ENCODE measurements around the gene PAOX. TPM values are rescaled to one million over a fixed set of nuclear protein-coding genes. Genes with fewer than 3 reads are reported as not detected.

PAOX gene
- total and polyA plus RNA-seq, 2 of the 4 experiments (the other 2 are of a cell fraction): 3.8 to 4.5 TPM

- WGBS, 2 experiments (ENCODE audit: extremely low coverage in 2 of 2, insufficient read length in 1 of 2): 94% methylated on average over 2 of the region's 14 CpGs; no CpG with 5 or more reads in 1 of the 2 experiments
- CTCF ChIA-PET: no interaction called here
Observed at GRCh38 chr10:133354672-133355240, 24.3 kb upstream of the PAOX start.

More at GRCh38 chr10:133354672-133355240, 24.3 kb upstream of the PAOX start:
- H3K9me1 ChIP-seq (ENCODE audit: insufficient read depth, low read length): no peaks in the 10 kb centered on the region
- no peak for DNase-seq
- H2BK20ac ChIP-seq (ENCODE audit: low read depth, low read length): no peak overlapping the region
- H3K56ac ChIP-seq (ENCODE audit: extremely low read depth, insufficient read depth, low read length): no peak overlapping the region
- no peaks in the 10 kb centered on the region for H3K9me3 ChIP-seq (ENCODE audit: control insufficient read depth, insufficient read depth, low read length)
- no peak overlapping the region for H3K23ac ChIP-seq (ENCODE audit: low read depth, low read length)
- H3K9ac ChIP-seq (ENCODE audit: low read depth, low read length): no peak overlapping the region
- H3K4me2 ChIP-seq (ENCODE audit: low read depth, low read length): no peak overlapping the region
- H4K8ac ChIP-seq (ENCODE audit: low read depth in 2 of 2, low read length in 2 of 2): no peak overlapping the region
- H2BK120ac ChIP-seq (ENCODE audit: low read depth, low read length): no peak overlapping the region
- H4K5ac ChIP-seq (ENCODE audit: low read depth, low read length): no peak overlapping the region
- TF ChIP-seq NFE2L2 (IDR thresholded peaks at IDR 0.05; ENCODE audit: low read depth, low read length) (no peak), FOS (IDR thresholded peaks at IDR 0.05; ENCODE audit: low read depth, low read length) (no peak), RFX5 (IDR thresholded peaks at IDR 0.05; ENCODE audit: low read depth, low read length) (no peak), BHLHE40 (IDR thresholded peaks at IDR 0.05; ENCODE audit: low read depth, low read length) (no peak), USF2 (IDR thresholded peaks at IDR 0.05; ENCODE audit: low read depth, low read length) (no peak), MAZ (IDR thresholded peaks at IDR 0.05; ENCODE audit: borderline replicate concordance, low read depth, low read length) (no peak), CTCF (conservative IDR thresholded peaks at IDR 0.05; ENCODE audit: low read depth, low read length) (no peak), RAD21 (IDR thresholded peaks at IDR 0.05; ENCODE audit: low read length) (no peak), POLR2A (IDR thresholded peaks at IDR 0.05; ENCODE audit: low read depth, low read length) (no peak), RCOR1 (IDR thresholded peaks at IDR 0.05; ENCODE audit: insufficient replicate concordance, low read length) (no peak), ELK1 (IDR thresholded peaks at IDR 0.05; ENCODE audit: borderline replicate concordance, low read depth, low read length) (no peak), MAFK (IDR thresholded peaks at IDR 0.05; ENCODE audit: low read depth, low read length) (no peak), SMC3 (IDR thresholded peaks at IDR 0.05; ENCODE audit: low read depth, low read length) (no peak), CEBPB (IDR thresholded peaks at IDR 0.05; ENCODE audit: low read depth, low read length) (no peak), MXI1 (IDR thresholded peaks at IDR 0.05; ENCODE audit: borderline replicate concordance, low read depth, low read length) (no peak), CHD1 (IDR thresholded peaks at IDR 0.05; ENCODE audit: low read depth, low read length) (no peak)
- BruUV-seq (replicated peaks): no TSS peak
- H3K36me3 ChIP-seq (ENCODE audit: control insufficient read depth, insufficient read depth, low read length): peaks cover 5% of the 10 kb centered on the region; the same call in 1 of the 2 replicates
- POLR2A ChIA-PET (ENCODE audit: unreplicated experiment): no interaction called here
- no peak overlapping the region for H2AK9ac ChIP-seq (replicated peaks; ENCODE audit: low read depth, low read length, poor library complexity)
- no peak overlapping the region for H3K4ac ChIP-seq (ENCODE audit: low read depth, low read length)
- H2BK15ac ChIP-seq (ENCODE audit: low read depth, low read length): no peak overlapping the region
- peaks cover 6% of the 10 kb centered on the region; the same call in 1 of the 2 replicates for H3K4me1 ChIP-seq (ENCODE audit: control insufficient read depth, insufficient read depth, low read length)
- H3K79me1 ChIP-seq (ENCODE audit: low read depth in 1 of 2, low read length in 2 of 2): peaks cover 8 to 13% of the 10 kb centered on the region in 2 experiments; a peak in 2 of 4 replicates
- H2BK5ac ChIP-seq (ENCODE audit: low read depth, low read length, poor library complexity, severe bottlenecking): no peak overlapping the region
- no peak overlapping the region for H3K18ac ChIP-seq (ENCODE audit: low read depth, low read length)
- H4K20me1 ChIP-seq (ENCODE audit: insufficient read depth, low read length): peaks cover 3% of the 10 kb centered on the region
- H4K91ac ChIP-seq (ENCODE audit: insufficient read depth, low read depth, low read length): no peak overlapping the region
- no peak overlapping the region for H3K27ac ChIP-seq (ENCODE audit: insufficient read depth, low read length)
- H3K4me3 ChIP-seq (ENCODE audit: insufficient read depth, low read depth, low read length): no peak overlapping the region
- dilution Hi-C loops (cut with HindIII; ENCODE audit: low sequenced_read_pairs, unreplicated experiment) (no loop called here), intact Hi-C loops (cut with micrococcal nuclease) (no loop called here), in situ Hi-C loops (cut with MboI; ENCODE audit: low sequenced_read_pairs) (no loop called here)
- H3K14ac ChIP-seq (replicated peaks; ENCODE audit: low read depth, low read length): no peak overlapping the region
- no peak for ATAC-seq (ENCODE audit: low read depth)
- H2AFZ ChIP-seq (replicated peaks; ENCODE audit: low read length, poor library complexity): no peak overlapping the region
- no peaks in the 10 kb centered on the region for H3K27me3 ChIP-seq (ENCODE audit: control insufficient read depth, insufficient read depth, low read length)
- H2AK5ac ChIP-seq (ENCODE audit: low read depth, low read length): no peak overlapping the region
